Stimulated activated CD8-positive, alpha-beta memory T cell treated with anti-CD3 and anti-CD28 coated beads, Interleukin-4, amount 100 ng/mL, for 48 hours (primary cell): ENCODE measurements around the gene OVCA2.

Experiments used
- DNase-seq: peaks from one replicate; pipeline ENCODE4 v3.0.0-alpha.2; 2020

OVCA2 gene

DNA sequence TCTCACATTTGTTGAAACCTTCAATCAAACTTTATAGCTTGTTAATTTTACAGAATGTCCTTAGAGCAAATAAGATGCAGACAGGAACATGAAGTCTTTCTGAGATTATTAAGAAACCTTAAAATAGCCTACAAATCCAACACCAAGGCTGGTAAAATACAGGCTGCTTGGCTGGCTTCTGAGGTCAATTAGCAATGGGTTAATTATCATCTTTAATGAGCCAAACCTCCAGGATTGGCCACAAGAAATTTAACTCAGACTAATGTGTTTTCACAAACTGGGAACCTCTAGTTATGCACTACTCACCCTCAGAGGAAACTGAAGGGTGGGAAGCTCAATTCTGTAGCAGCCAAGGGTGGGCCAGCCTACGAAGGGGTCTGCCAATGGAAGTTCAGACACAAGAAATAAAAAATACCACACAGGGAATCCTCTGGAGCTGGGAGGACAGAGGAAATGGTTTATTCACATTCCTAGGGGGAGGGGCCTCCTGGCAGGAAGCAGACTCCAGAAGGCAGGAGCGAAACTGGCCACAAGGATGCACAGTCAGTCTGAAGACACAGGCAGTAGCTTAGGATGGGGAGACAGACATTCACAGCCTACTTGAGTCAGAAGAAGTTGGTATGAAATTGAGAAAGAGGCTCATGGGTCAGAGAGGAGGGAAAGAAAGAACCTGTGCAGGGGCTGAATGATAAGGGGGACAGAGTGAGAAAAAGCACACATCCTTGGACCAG, 49.1 kb downstream of the OVCA2 start:
- no peak for DNase-seq

DNA sequence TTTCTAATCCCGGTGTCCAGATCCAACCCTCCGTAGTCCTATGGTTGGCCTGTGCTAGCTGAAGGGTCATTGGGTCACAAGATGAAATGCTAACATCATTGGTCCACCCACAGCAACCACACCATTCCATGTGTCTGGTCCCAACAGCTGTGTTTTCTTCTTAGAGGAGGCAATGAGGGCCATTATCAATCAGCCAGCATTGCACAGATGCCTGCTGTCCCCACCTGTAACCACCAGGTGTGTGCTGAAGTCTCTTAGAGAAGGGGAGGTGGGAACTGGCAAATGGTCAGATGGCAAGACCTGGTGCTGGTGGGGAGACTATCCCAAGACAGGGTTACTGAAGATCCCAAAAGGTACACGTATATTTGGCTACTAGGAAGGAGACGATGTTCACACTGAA, 50.4 kb downstream of the OVCA2 start:
- DNase-seq = no peak
